GM12865 (cell line): ENCODE measurements around the gene ATP12A.
A peak's percentile ranks its signal among the peaks of the same experiment; 100 is the strongest.

Experiments used
- DNase-seq: peaks from one replicate; pipeline ENCODE4 v3.0.0; 2010; ENCODE audit warnings: low read depth
- H3K4me3 ChIP-seq: 2 replicates; pipeline ENCODE4 v1.5.1; 2011; ENCODE audit warnings: mild to moderate bottlenecking, low read depth, low read length, control low read depth
- CTCF ChIP-seq: IDR thresholded peaks from 2 replicates; pipeline ENCODE4 v1.5.1; 2011; ENCODE audit warnings: low read length, control low read depth, low read depth, inconsistent platforms; ENCODE audit not compliant: insufficient read depth; ENCODE audit errors: missing control alignments

The ATP12A gene

GRCh38 chr13:24685314-24685713 lies 5.1 kb downstream of the ATP12A start:
- no peak overlapping the region for H3K4me3 ChIP-seq
- no peak for DNase-seq
- TF ChIP-seq CTCF: no peak

GRCh38 chr13:24687611-24688010 lies 7.4 kb downstream of the ATP12A start:
- H3K4me3 ChIP-seq: no peak overlapping the region
- no peak for TF ChIP-seq CTCF
- no peak for DNase-seq

- no peak for DNase-seq
- H3K4me3 ChIP-seq: no peak overlapping the region
- TF ChIP-seq CTCF: no peak
Measured at GRCh38 chr13:24688111-24688510, 7.9 kb downstream of the ATP12A start.

GRCh38 chr13:24688950-24689349 lies 8.7 kb downstream of the ATP12A start:
- TF ChIP-seq CTCF: no peak
- H3K4me3 ChIP-seq: no peak overlapping the region
- DNase-seq: no peak

- H3K4me3 ChIP-seq: no peak overlapping the region
- no peak for DNase-seq
- no peak for TF ChIP-seq CTCF
Measured at GRCh38 chr13:24691381-24691780, 11.2 kb downstream of the ATP12A start.

GRCh38 chr13:24692561-24692960 lies 12.4 kb downstream of the ATP12A start:
- TF ChIP-seq CTCF: no peak
- H3K4me3 ChIP-seq: no peak overlapping the region
- no peak for DNase-seq

GRCh38 chr13:24693862-24694471 lies 13.8 kb downstream of the ATP12A start:
- no peak overlapping the region for H3K4me3 ChIP-seq
- peak; percentile 76 for DNase-seq
- TF ChIP-seq CTCF: peak; percentile 72
